Stimulated activated CD4-positive, alpha-beta T cell treated with anti-CD3 and anti-CD28 coated beads, Interleukin-2, amount 100 ng/mL, for 48 hours (primary cell): ENCODE results near the gene PSEN1.

Experiments
- DNase-seq, 2 donors: peaks; one replicate each; pipeline ENCODE4 v3.0.0-alpha.2; 2020

PSEN1 gene

DNA sequence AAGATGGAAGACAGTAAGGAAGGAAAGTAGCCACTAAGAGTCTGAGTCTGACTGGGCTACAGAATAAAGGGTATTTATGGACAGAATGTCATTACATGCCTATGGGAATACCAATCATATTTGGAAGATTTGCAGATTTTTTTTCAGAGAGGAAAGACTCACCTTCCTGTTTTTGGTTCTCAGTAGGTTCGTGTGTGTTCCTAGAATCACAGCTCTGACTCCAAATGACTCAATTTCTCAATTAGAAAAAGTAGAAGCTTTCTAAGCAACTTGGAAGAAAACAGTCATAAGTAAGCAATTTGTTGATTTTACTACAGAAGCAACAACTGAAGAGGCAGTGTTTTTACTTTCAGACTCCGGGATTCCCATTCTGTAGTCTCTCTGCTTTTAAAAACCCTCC is 85.6 kb downstream of the PSEN1 start:
- DNase-seq = no peak

DNA sequence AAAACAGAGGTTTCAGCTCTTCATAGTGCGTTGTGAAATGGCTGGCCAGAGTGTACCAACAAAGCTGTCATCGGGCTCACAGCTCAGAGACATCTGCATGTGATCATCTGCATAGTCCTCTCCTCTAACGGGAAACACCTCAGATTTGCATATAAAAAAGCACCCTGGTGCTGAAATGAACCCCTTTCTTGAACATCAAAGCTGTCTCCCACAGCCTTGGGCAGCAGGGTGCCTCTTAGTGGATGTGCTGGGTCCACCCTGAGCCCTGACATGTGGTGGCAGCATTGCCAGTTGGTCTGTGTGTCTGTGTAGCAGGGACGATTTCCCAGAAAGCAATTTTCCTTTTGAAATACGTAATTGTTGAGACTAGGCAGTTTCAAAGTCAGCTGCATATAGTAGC is 86.7 kb downstream of the PSEN1 start:
- no peak for DNase-seq

GRCh38 chr14:73225496-73225895 is 89.2 kb downstream of the PSEN1 start:
- DNase-seq = no peak

- DNase-seq = no peak
Observed at GRCh38 chr14:73227812-73228781, 91.8 kb downstream of the PSEN1 start.

DNA sequence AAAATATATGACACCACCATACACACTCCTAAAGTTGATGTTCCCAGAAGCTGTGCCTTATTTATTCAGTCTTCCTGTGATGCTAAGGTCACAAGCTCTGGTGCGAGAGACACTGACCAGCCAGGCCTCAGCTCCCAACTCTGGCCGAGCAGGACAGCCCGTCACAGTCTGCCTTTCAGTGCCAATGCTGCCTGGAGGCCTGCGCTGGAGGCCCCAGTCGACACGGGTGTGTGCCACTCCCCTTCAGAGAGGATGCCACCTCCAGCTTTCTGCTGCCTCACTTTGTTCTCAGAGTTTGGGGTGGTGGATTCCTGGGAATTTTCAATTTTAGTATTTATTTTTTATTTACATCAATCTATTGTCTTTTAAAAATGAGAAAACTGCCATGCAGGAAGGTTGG is 93.7 kb downstream of the PSEN1 start:
- DNase-seq = no peak

GRCh38 chr14:73231981-73232851 is 95.9 kb downstream of the PSEN1 start:
- no peak for DNase-seq

DNA sequence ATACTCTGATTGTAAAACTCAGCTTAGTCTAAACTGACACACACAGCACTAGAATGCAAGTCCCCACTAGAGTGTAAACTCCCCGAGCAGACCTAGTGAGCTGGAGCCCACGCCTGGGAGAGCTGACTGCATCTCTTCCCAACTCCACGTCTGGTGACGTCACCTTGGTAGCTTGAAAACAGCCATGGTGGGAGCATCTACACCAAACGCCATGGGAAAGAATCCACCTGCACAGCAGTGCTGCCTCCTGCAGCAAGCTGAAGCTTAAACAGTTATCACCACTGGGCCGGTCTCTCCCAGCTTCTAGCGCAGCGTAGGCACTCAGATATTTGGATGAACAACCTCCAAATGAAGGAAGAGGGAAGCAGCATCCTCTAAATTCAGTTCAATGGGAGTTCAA is 96.7 kb downstream of the PSEN1 start:
- DNase-seq = no peak

DNA sequence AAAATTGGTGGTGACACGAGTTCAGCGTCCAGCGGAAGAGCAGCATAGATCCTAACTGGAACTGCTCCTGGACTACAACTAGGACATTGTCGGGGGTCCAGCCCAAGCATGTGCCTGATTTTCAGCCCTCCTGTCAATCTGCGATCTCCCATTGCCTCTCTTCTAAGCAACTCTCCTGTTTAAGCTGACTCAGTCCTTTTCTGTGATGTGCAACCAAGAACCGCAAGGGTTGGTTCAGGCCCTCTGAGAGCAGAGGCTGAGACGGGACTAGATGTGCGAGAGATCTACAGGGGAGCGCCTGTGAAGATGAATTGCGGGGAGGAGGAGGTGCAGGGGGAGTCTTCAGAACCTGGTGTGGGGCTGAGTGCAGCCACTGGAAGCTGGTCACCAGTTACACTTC is 97.3 kb downstream of the PSEN1 start:
- DNase-seq = no peak

DNA sequence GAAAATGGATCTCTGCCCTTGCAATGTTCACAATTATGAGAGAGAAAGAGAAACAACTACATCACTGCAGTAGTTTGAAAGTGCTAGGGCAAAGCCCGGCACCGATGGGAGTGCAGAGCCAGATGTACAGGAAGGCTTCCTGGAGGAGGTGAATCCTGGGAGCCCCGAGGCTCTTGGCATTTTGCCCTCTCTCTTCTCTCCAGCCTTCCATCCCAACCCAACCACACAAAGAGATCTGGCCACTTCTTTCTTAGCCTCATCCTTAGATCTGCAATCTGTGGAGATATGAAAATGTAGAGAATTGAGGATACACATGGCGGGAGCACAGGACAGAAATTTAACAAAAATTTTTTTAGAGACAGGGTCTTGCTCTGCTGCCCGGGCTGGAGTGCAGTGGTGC is 97.7 kb downstream of the PSEN1 start:
- no peak for DNase-seq

GRCh38 chr14:73234586-73235394 is 98.5 kb downstream of the PSEN1 start:
- no peak for DNase-seq

- DNase-seq = no peak
Observed at GRCh38 chr14:73235531-73236155, 99.3 kb downstream of the PSEN1 start.

DNA sequence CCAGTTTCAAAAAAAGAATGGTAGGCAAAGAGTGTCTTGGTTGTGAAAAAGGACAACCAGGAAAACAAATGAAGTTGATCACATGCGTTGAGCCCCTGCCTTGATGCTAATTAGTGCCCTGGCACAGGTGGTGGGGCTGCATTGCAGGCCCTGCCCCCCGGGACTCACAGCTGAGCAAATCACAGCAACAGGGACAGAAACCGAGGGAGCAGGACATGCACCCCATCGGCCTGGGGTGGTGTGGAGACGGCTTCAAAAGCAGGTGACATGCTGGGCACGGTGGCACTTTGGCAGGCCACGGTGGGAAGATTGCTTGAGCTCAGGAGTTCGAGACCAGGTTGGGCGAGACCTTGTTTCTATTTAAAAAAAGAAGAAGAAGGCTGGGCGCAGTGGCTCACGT is 99.8 kb downstream of the PSEN1 start:
- DNase-seq = no peak

DNA sequence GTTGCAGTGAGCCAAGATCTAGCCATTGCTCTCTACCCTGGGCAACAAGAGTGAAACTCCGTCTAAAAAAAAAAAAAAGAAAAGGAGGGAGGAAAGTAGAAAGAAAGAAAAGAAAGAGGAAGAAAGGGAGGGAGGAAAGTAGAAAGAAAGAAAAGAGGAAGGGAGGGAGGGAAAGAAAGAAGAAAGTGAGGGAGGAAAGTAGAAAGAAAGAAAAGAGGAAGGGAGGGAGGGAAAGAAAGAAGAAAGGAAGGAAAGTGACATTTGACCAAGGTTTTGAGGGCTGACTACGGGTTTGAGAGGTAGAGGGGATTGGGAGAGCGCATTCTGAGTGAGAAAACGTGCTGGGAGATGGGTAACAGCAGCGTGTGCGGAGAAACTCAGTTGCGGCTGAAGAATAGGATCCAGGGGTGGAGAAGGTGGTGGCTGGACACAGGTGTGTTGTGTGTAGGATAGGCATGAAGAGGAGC is 100.5 kb downstream of the PSEN1 start:
- DNase-seq = no peak

DNA sequence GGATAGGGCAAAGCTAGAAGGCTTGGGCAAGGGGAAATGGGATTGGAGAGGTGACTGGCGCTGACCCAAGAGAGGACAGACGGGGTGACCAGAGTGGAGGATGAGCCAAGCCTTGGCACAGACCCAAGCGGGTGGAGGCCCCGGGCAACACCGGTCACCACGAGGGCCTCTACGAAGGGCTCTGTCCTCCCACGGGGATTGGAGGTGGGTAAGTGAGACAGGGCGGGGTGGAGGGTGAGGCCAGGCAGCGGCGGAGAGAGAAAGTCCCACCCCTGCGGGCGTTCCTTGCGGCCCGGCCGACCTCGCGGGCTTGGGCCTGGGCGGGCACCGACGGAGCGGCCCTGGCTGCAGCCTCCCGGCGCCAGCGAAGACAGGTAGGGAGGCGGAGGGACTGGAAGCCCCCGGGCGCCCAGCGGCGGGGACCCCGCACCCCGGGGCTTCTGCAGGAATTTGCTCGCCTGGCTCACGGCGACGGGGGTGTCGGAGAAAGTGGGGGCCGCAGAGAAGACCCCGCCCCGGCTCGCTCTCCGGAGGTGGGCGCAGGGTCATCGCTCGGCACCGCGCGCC is 101.0 kb downstream of the PSEN1 start, which contains the start of gene PAPLN:
PAPLN (plus strand) TSS at position 288 of the 567 bp plus-strand sequence. CDS start 2,273 bp downstream, outside the sequence.
- DNase-seq = no peak

DNA sequence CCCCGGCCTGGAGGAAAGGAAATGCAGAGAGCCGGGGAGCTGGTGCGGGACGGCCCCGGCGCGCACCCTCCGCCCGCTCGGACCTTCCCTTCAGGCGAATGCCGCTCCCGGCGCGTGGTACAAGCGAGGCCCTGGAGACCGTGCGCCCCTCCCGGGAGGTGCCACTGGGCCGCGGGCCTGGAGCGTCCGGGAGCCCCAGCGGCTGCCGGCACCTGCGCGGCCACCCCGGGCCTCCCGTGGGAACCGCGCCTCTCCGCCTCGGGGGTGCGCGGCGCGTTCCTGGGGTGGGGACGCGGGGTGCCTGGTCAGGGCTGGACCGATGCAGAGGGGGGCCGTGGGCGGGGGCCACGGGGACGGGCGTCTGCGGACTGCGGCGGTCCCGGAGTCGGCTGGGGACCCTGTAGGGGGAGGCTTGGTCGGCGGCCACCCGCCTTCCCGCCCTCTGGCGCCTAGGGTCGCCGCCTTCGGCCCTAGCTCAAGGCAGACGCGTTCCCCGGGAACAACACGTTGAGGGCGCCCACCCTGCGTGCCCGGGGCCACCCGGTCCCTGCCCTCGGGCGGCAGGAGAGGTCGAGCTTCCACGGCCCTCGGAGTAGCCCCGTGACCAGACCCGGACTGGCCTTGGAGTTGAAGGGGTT is 101.6 kb downstream of the PSEN1 start:
- DNase-seq = no peak

- no peak for DNase-seq
Observed at GRCh38 chr14:73238424-73238852, 102.1 kb downstream of the PSEN1 start.

GRCh38 chr14:73238941-73239340 is 102.6 kb downstream of the PSEN1 start:
- DNase-seq = no peak

- no peak for DNase-seq
Observed at GRCh38 chr14:73239393-73240241, 103.3 kb downstream of the PSEN1 start.

- DNase-seq = no peak
Observed at GRCh38 chr14:73240816-73241480, 104.6 kb downstream of the PSEN1 start.
